Measurements from ENCODE around the gene ENOX1. TPM values are rescaled to one million over a fixed set of nuclear protein-coding genes. Genes with fewer than 3 reads are reported as not detected.

ENOX1 gene
- total RNA-seq, 1 donor from 2014 or later, result 0.60 TPM

DNA sequence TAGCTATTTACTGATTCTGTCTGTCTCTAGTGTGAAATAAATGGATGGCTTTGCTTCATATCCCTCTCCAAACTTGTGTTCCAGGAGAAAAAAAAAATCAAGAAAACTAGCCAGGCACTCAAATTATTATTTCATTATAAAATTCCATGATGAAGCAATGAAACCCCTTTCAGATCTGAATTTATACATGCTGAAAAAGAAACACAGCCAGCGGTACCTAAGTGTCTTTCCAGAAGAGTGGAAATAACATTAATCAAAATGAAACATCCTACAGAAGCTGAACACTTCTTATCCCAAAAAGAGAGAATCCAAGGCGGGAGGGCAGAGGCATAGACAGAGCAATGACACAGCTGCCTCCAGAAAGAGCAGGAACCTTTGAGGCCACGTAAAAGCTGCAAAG, 15.9 kb downstream of the ENOX1 start:
- Histone ChIP-seq H3K9me3 (replicated peaks) (no peaks in the 10 kb centered on the region), H3K4me1 (peaks cover 31% of the 10 kb centered on the region)

DNA sequence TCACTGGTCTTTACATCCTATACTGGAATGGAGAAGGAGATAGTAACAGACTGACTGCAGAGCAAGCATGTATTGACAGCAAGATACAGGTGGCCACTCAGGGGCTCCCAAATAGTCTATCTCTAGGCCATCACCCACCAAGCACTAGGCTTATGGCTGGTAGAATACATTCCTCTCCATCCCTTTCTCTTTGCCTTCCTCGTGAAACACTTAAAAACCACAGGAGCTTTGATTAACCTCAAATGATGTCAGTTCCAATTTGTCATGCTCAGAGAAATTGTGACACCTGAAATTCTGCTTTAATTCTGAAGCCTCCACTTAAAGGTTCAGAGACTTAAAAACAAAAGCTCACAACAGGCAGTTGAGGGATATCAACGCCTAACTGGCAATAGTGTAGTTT, 17.2 kb downstream of the ENOX1 start:
- Histone ChIP-seq H3K4me3 (no peak overlapping the region), H3K9me3 (replicated peaks) (no peaks in the 10 kb centered on the region), H3K27me3 (ENCODE audit: low read depth) (no peaks in the 10 kb centered on the region), H3K36me3 (no peaks in the 10 kb centered on the region), H3K4me1 (peaks cover 44% of the 10 kb centered on the region), H3K27ac (replicated peaks) (no peak overlapping the region)
- TF ChIP-seq, protein P1, sequence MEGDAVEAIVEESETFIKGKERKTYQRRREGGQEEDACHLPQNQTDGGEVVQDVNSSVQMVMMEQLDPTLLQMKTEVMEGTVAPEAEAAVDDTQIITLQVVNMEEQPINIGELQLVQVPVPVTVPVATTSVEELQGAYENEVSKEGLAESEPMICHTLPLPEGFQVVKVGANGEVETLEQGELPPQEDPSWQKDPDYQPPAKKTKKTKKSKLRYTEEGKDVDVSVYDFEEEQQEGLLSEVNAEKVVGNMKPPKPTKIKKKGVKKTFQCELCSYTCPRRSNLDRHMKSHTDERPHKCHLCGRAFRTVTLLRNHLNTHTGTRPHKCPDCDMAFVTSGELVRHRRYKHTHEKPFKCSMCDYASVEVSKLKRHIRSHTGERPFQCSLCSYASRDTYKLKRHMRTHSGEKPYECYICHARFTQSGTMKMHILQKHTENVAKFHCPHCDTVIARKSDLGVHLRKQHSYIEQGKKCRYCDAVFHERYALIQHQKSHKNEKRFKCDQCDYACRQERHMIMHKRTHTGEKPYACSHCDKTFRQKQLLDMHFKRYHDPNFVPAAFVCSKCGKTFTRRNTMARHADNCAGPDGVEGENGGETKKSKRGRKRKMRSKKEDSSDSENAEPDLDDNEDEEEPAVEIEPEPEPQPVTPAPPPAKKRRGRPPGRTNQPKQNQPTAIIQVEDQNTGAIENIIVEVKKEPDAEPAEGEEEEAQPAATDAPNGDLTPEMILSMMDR (IDR thresholded peaks at IDR 0.05; ENCODE audit: borderline replicate concordance), result no peak
- intact Hi-C loops (cut with micrococcal nuclease), result no loop called here
- no peak for DNase-seq

More for the DNA sequence above, 15.9 kb downstream of the ENOX1 start:
- no peak overlapping the region for H3K27ac ChIP-seq (replicated peaks)
- TF ChIP-seq, protein P1 (IDR thresholded peaks at IDR 0.05; ENCODE audit: borderline replicate concordance), result no peak
- DNase-seq, result no peak
- intact Hi-C loops (cut with micrococcal nuclease), result no loop called here
- H3K27me3 ChIP-seq (ENCODE audit: low read depth), result no peaks in the 10 kb centered on the region
- no peak overlapping the region for H3K4me3 ChIP-seq
- H3K36me3 ChIP-seq, result no peaks in the 10 kb centered on the region

DNA sequence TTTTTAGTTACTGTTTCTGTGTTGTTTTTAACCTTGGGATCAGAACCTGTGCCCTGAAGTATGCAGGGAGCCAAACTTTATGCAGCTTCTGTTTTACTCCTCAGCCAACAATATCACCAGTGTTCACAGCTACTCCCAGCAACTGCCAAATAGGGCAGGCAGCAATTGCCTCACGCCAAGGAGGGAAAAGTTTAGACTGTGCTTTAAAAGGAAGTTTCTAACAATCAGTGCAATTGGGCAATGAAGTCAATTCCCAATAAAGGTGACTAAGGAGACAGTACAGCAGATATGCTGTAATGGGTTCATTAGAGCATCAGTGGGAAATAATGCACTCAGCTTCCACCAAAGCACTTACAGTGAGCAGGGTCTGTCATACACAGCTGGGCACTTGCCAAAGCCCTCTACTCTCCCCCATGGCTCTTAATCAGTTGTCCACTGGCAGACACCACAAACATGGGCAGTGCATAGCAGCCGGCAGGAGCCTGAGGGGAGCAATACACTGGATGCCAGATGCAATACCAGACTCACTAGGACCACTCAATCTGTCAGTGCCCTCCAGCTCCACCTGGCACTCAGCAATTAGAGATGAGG, 19.3 kb downstream of the ENOX1 start:
- intact Hi-C loops (cut with micrococcal nuclease), result no loop called here
- Histone ChIP-seq H3K4me3 (peak overlapping the region; percentile 22), H3K27ac (replicated peaks) (peak overlapping the region; percentile 91), H3K27me3 (ENCODE audit: low read depth) (no peaks in the 10 kb centered on the region), H3K4me1 (peaks cover 53% of the 10 kb centered on the region), H3K9me3 (replicated peaks) (no peaks in the 10 kb centered on the region), H3K36me3 (no peaks in the 10 kb centered on the region)
- TF ChIP-seq, protein P1 (IDR thresholded peaks at IDR 0.05; ENCODE audit: borderline replicate concordance), result no peak
- peak; percentile 25 for DNase-seq

DNA sequence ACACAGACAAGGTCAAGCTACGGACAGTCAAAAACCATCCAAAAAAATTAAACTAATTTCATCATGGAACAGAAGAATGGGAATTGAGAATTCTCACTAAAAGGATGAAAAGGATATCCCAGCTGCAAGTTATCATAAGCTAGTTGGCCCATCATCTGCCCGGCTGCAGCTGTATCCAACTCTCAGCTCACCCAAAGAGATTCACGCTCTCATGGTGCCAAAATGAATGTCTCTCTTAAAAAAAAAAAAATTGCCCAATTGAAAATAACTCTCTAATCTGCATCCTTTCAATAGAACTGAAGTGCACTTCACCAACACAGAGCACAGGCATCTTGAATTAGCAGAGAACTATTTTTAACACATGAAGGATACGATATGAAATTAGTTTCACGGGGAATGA, 20.0 kb downstream of the ENOX1 start:
- intact Hi-C loops (cut with micrococcal nuclease), result no loop called here
- H3K36me3 ChIP-seq, result no peaks in the 10 kb centered on the region
- TF ChIP-seq, protein P1 (IDR thresholded peaks at IDR 0.05; ENCODE audit: borderline replicate concordance), result no peak
- H3K4me3 ChIP-seq, result peak overlapping the region; percentile 22
- no peaks in the 10 kb centered on the region for H3K9me3 ChIP-seq (replicated peaks)
- peak overlapping the region; percentile 91 for H3K27ac ChIP-seq (replicated peaks)
- DNase-seq, result peak; percentile 50
- H3K4me1 ChIP-seq, result peaks cover 57% of the 10 kb centered on the region
- H3K27me3 ChIP-seq (ENCODE audit: low read depth), result no peaks in the 10 kb centered on the region

DNA sequence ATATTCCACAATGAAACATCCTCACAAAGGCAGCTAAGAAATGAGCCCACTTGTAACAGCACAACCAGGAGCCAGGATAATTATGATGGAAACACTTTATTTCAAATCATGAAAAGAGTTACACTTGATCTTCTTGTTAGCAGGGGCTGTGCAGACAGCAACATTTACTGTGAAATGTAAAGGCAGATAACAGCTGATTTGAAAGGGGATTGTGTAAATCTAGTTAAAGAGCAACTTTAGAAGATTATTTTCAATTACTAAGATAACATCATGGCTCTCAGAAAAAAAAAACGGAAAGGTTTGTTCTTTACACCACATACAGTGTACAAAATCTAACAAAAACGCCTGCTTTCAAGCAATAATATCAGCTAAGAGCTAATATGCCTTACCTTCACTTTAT, 22.4 kb downstream of the ENOX1 start:
- Histone ChIP-seq H3K4me1 (peaks cover 66% of the 10 kb centered on the region), H3K36me3 (no peaks in the 10 kb centered on the region), H3K9me3 (replicated peaks) (no peaks in the 10 kb centered on the region), H3K27me3 (ENCODE audit: low read depth) (no peaks in the 10 kb centered on the region), H3K27ac (replicated peaks) (no peak overlapping the region), H3K4me3 (no peak overlapping the region)
- DNase-seq, result no peak
- intact Hi-C loops (cut with micrococcal nuclease), result no loop called here
- TF ChIP-seq, protein P1 (IDR thresholded peaks at IDR 0.05; ENCODE audit: borderline replicate concordance), result no peak
